Thoracic aorta (tissue), 2 donors: ENCODE data around the gene TREM2. TPM values are rescaled to one million over a fixed set of nuclear protein-coding genes. Genes with fewer than 3 reads are reported as not detected.

Experiments used
- ATAC-seq: fragments of 150-250 bp; one replicate; pipeline ENCODE4 v1.8.0; 2017; ENCODE audit warnings: low read depth; ENCODE audit not compliant: insufficient number of reproducible peaks, low FRiP score
- DNase-seq: peaks from one replicate; pipeline ENCODE4 v3.0.0-alpha.2; 2020; ENCODE audit warnings: low spot score
- H3K27ac ChIP-seq, 2 donors: fragments of 200-600 bp; sonication (generic); 1 replicate in 1 of 2; 2 replicates in 1 of 2; pipeline ENCODE4 v1.5.1; 2016; ENCODE audit warnings: mild to moderate bottlenecking in 2 of 2, moderate library complexity in 2 of 2
- H3K27me3 ChIP-seq: fragments of 200-600 bp; sonication (generic); replicated peaks from 2 replicates; pipeline ENCODE4 v1.6.0; 2016; ENCODE audit warnings: mild to moderate bottlenecking; ENCODE audit not compliant: insufficient read depth
- H3K36me3 ChIP-seq: fragments of 200-600 bp; sonication (generic); one replicate; pipeline ENCODE4 v1.5.1; 2016
- H3K4me1 ChIP-seq, 2 donors: fragments of 200-600 bp; sonication (generic); 1 replicate in 1 of 2; 2 replicates in 1 of 2; pipeline versions ENCODE4 v1.5.1 to v1.6.0; 2016; ENCODE audit warnings: low read depth in 2 of 2, mild to moderate bottlenecking in 1 of 2; ENCODE audit not compliant: control insufficient read depth in 1 of 2
- H3K4me3 ChIP-seq: fragments of 200-600 bp; sonication (generic); 2 replicates; pipeline ENCODE4 v1.5.1; 2016; ENCODE audit warnings: mild to moderate bottlenecking
- H3K9me3 ChIP-seq: fragments of 200-600 bp; sonication (generic); 2 replicates; pipeline ENCODE4 v1.5.1; 2016
- CTCF ChIP-seq: fragments of 200-600 bp; sonication (generic); IDR thresholded peaks from one replicate; pipeline ENCODE4 v1.5.1; 2019; ENCODE audit warnings: antibody characterized with exemption
- total RNA-seq, 2 donors: library from RNA; depleted of rRNA; stranded (reverse); fragments of >200 nt; gene quantifications; one replicate each; pipeline versions ENCODE4 v1.1.0 to v1.2.3, GENCODE V29; 2016

TREM2 gene
- total RNA-seq, 2 donors from 2014 or later = 9.8 to 16.5 TPM

- TF ChIP-seq CTCF = no peak
- DNase-seq = no peak
- Histone ChIP-seq H3K27ac (no peak overlapping the region), H3K9me3 (no peaks in the 10 kb centered on the region), H3K27me3 (no peaks in the 10 kb centered on the region), H3K36me3 (no peaks in the 10 kb centered on the region), H3K4me3 (no peak overlapping the region), H3K4me1 (no peaks in the 10 kb centered on the region)
- no peak for ATAC-seq
Observed at GRCh38 chr6:41181566-41181965, 18.6 kb upstream of the TREM2 start.

GRCh38 chr6:41179163-41179562 lies 16.2 kb upstream of the TREM2 start:
- H3K4me3 ChIP-seq = no peak overlapping the region
- H3K36me3 ChIP-seq = no peaks in the 10 kb centered on the region
- no peaks in the 10 kb centered on the region for H3K27me3 ChIP-seq
- H3K27ac ChIP-seq = no peak overlapping the region
- TF ChIP-seq CTCF = no peak
- DNase-seq = no peak
- H3K4me1 ChIP-seq = no peaks in the 10 kb centered on the region
- ATAC-seq = no peak
- H3K9me3 ChIP-seq = no peaks in the 10 kb centered on the region

GRCh38 chr6:41177695-41178094 lies 14.8 kb upstream of the TREM2 start:
- Histone ChIP-seq H3K9me3 (no peaks in the 10 kb centered on the region), H3K4me3 (no peak overlapping the region), H3K27me3 (no peaks in the 10 kb centered on the region), H3K27ac (no peak overlapping the region), H3K4me1 (no peaks in the 10 kb centered on the region), H3K36me3 (no peaks in the 10 kb centered on the region)
- ATAC-seq (no peak), DNase-seq (no peak)
- TF ChIP-seq CTCF = no peak

GRCh38 chr6:41177287-41177686 lies 14.4 kb upstream of the TREM2 start:
- ATAC-seq = no peak

GRCh38 chr6:41176189-41176588 lies 13.3 kb upstream of the TREM2 start:
- no peak for ATAC-seq
- no peaks in the 10 kb centered on the region for H3K36me3 ChIP-seq
- H3K27ac ChIP-seq = no peak overlapping the region
- H3K4me3 ChIP-seq = no peak overlapping the region
- H3K4me1 ChIP-seq = no peaks in the 10 kb centered on the region
- no peak for DNase-seq
- no peaks in the 10 kb centered on the region for H3K27me3 ChIP-seq
- H3K9me3 ChIP-seq = no peaks in the 10 kb centered on the region
- TF ChIP-seq CTCF = no peak

More at GRCh38 chr6:41177287-41177686, 14.4 kb upstream of the TREM2 start:
- Histone ChIP-seq H3K9me3 (no peaks in the 10 kb centered on the region), H3K4me3 (no peak overlapping the region), H3K27me3 (no peaks in the 10 kb centered on the region), H3K36me3 (no peaks in the 10 kb centered on the region), H3K4me1 (no peaks in the 10 kb centered on the region), H3K27ac (no peak overlapping the region)
- no peak for DNase-seq
- no peak for TF ChIP-seq CTCF
